MCF 10A (cell line): ENCODE measurements around the gene ADRA1B. TPM values are rescaled to one million over a fixed set of nuclear protein-coding genes. Genes with fewer than 3 reads are reported as not detected.

Experiments
- BruUV-seq: library from RNA; stranded (reverse); fragments of 400-500 nt; replicated peaks from 2 replicates; lab custom pipeline; 2021; lab: Mats Ljungman, UMichigan
- CTCF ChIA-PET: fragments of 300-600 bp; sonication (Branson Sonifier 250); formaldehyde crosslinking; extraction: SDS; loops from one replicate; lab custom pipeline; 2021; ENCODE audit warnings: antibody characterized with exemption, inconsistent platforms; lab: Yijun Ruan, JAX
- POLR2A ChIA-PET: fragments of 300-600, 350-650 bp; sonication (Branson Sonifier 250); formaldehyde crosslinking; extraction: SDS; loops from one replicate; lab custom pipeline; 2020; ENCODE audit warnings: antibody characterized with exemption, inconsistent platforms; lab: Yijun Ruan, JAX
- DNase-seq: peaks from one replicate; pipeline ENCODE4 v3.0.0-alpha.2; 2018; ENCODE audit not compliant: unreplicated experiment
- H3K27ac Mint-ChIP-seq: one replicate; pipeline ENCODE4 v1.8.0; 2022; ENCODE audit warnings: mild to moderate bottlenecking, low read depth, mixed read lengths; ENCODE audit not compliant: unreplicated experiment
- H3K27me3 Mint-ChIP-seq: one replicate; pipeline ENCODE4 v1.8.0; 2022; ENCODE audit warnings: mixed read lengths; ENCODE audit not compliant: insufficient read depth, unreplicated experiment
- H3K36me3 Mint-ChIP-seq: one replicate; pipeline ENCODE4 v1.8.0; 2022; ENCODE audit warnings: mild to moderate bottlenecking, moderate library complexity, mixed read lengths; ENCODE audit not compliant: insufficient read depth, unreplicated experiment
- H3K4me1 Mint-ChIP-seq: one replicate; pipeline ENCODE4 v1.8.0; 2022; ENCODE audit warnings: mixed read lengths; ENCODE audit not compliant: insufficient read depth, unreplicated experiment
- H3K4me3 Mint-ChIP-seq: one replicate; pipeline ENCODE4 v1.8.0; 2022; ENCODE audit warnings: mild to moderate bottlenecking, moderate library complexity, mixed read lengths; ENCODE audit not compliant: unreplicated experiment
- H3K9me3 Mint-ChIP-seq: one replicate; pipeline ENCODE4 v1.8.0; 2022; ENCODE audit warnings: mixed read lengths; ENCODE audit not compliant: unreplicated experiment
- CTCF ChIP-seq: fragments of 200-600 bp; IDR thresholded peaks from one replicate; pipeline ENCODE4 v1.8.0; 2022; ENCODE audit warnings: antibody characterized with exemption, mild to moderate bottlenecking; ENCODE audit not compliant: unreplicated experiment
- intact Hi-C: fragments of 100-400 bp; cut with micrococcal nuclease; formaldehyde crosslinking; loops from 2 replicates; pipeline ENCODE4 v1.14.1; 2022
- total RNA-seq: library from RNA; stranded (reverse); gene quantifications from 2 replicates; pipeline ENCODE4 v1.2.3, GENCODE V29; 2022

ADRA1B gene
- total RNA-seq, 1 experiment from 2014 or later: 0.14 TPM

- BruUV-seq: no TSS peak
- Mint-ChIP-seq H3K27ac (no peak overlapping the region), H3K4me3 (no peak overlapping the region), H3K36me3 (no peaks in the 10 kb centered on the region), H3K4me1 (peaks cover 7% of the 10 kb centered on the region), H3K27me3 (no peaks in the 10 kb centered on the region), H3K9me3 (no peaks in the 10 kb centered on the region)
- no peak for DNase-seq
- intact Hi-C loops: no loop called here
- no peak for TF ChIP-seq CTCF
- ChIA-PET CTCF (interaction anchor here (1.1 to 4.5 kb wide), 3 partner anchors 22 to 55 kb away, joined by 4 to 33 read pairs (median 7); no protein-coding TSS in a partner anchor), POLR2A (interaction anchor here (0.6 kb wide), 1 partner anchor 24 kb away, joined by 3 read pairs; no protein-coding TSS in a partner anchor)
Measured at GRCh38 chr5:159961176-159962160, 45.2 kb downstream of the ADRA1B start.

- Mint-ChIP-seq H3K27me3 (no peaks in the 10 kb centered on the region), H3K36me3 (no peaks in the 10 kb centered on the region), H3K9me3 (no peaks in the 10 kb centered on the region), H3K4me3 (no peak overlapping the region), H3K27ac (no peak overlapping the region), H3K4me1 (peaks cover 7% of the 10 kb centered on the region)
- intact Hi-C loops: no loop called here
- no peak for DNase-seq
- BruUV-seq: no TSS peak
- no peak for TF ChIP-seq CTCF
- ChIA-PET CTCF (interaction anchor here (0.7 to 4.5 kb wide), 9 partner anchors 15 to 805 kb away, joined by 3 to 33 read pairs (median 4); no protein-coding TSS in a partner anchor), POLR2A (no interaction called here)
Measured at GRCh38 chr5:159962214-159962613, 45.9 kb downstream of the ADRA1B start.

GRCh38 chr5:159963935-159964334 is 47.7 kb downstream of the ADRA1B start:
- Mint-ChIP-seq H3K36me3 (no peaks in the 10 kb centered on the region), H3K27ac (no peak overlapping the region), H3K27me3 (no peaks in the 10 kb centered on the region), H3K4me1 (peaks cover 7% of the 10 kb centered on the region), H3K4me3 (no peak overlapping the region), H3K9me3 (no peaks in the 10 kb centered on the region)
- no TSS peak for BruUV-seq
- CTCF ChIA-PET: interaction anchor here (0.6 to 4.5 kb wide), 18 partner anchors 12 to 519 kb away, joined by 3 to 37 read pairs (median 6); no protein-coding TSS in a partner anchor
- TF ChIP-seq CTCF: no peak
- DNase-seq: no peak
- POLR2A ChIA-PET: interaction anchor here (0.8 kb wide), 1 partner anchor 24 kb away, joined by 3 read pairs; no protein-coding TSS in a partner anchor
- intact Hi-C loops: no loop called here
